Measurements from ENCODE around the gene C17orf113.

C17orf113 gene

DNA sequence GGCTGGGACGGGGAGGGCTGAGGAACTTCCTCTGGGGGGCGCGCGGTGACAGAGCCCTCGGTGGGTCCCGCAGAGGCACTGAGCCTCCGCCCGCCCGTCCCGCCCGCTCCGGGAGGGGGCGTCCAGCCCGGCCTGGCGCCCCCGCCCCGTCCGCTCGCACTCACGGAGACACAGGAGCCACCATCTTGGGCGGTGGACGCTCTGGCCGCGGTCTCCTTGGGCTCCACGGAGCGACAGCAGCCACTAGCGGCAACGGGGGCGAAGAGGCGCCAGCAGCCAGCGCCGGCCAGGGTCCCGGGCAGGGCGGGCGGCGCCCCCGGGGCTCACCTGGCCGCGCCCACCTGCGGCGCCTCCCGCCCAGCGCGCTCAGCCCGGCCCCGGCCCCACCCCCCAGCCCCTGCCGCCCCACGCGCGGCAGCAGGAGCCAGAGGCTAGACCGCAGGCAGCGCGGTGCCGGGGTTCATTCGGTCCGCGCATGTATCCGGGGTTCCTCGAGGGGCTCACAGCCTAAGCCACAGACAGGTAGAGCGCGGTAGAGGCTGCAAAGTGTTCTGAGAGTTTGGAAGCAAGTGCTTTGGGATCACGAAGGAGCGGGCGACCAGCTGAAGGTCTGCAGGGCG lies at the start of gene C17orf113:
TSS of gene C17orf113 (minus strand) at position 209 of the 620 bp plus-strand sequence. CDS start 7,225 bp downstream, outside the sequence.
- DNase-seq, result no peak

DNA sequence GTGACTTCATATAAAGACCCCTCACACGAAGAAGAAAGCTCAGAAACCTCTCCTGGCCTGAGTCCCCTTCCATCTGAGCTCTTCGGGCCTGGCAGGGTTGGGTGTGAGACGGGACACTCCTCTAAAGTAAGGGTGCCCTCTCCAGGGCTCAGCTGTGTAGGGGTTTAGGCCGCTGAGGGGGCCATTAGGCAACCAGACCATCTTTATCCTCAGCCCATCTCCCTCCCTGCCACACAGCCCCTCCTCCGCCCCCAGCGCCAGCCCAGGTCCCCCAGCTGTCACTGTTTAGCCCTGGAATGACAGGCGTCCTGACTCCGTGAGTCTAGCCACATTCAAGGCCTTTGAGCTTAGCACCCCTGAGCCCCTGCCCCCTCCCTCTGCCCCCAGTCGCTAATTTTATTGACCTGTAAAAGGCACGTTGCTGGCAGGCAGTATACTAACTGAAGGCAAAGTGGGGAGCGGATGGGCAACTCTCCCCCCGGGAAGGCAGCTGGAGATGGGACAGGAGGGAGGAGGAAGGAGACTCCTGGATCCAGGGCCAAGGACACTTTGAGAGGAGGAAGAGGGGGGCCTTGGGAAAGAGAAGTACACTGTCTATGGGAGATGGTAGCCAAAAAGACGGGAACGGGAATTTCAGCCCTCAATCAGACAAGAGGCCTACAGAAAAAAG lies 48.5 kb upstream of the C17orf113 start:
- no peak for DNase-seq

GRCh38 chr17:42097691-42098631 lies 47.6 kb upstream of the C17orf113 start, which contains the start of gene ZNF385C:
ZNF385C (minus strand) TSS chr17:42098473; CDS start chr17:42063056, 35,417 bp downstream.
- DNase-seq, result no peak

- DNase-seq, result no peak
Observed at GRCh38 chr17:42096360-42097111, 46.1 kb upstream of the C17orf113 start.

DNA sequence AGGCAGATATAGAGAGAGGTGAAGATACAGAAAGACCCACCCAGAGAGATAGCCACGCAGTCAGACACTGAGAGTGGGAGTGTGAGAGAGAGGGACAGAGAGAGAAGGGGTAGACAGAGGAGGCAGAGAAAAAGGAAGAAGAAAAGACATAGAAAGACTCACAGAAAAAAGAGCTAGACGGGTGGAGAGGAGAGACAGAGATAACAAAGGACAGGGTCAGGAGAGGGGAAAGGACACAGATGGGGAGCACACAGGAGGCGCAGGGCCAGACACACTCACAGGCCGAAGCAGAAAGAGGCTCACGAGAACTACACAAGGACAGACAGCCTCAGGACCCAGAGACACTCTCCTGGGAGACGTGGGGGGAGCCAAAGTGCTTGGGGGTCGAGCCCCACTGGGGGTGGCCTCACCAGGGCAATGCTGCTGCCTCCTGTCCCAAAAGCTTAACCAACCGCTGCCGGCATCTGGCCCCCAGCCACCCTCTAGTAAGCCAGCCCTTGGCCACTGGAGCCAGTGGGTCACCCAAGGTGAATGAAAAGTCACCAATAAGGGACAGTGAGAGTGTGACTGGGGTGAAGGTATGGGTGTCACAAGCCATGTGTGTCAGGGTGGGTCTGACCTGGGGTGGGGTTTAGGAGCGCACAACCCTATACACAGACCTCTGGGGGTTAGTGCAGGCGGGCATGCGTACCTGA lies 44.1 kb upstream of the C17orf113 start:
- DNase-seq, result no peak

- DNase-seq, result no peak
Observed at GRCh38 chr17:42092939-42093338, 42.5 kb upstream of the C17orf113 start.

DNA sequence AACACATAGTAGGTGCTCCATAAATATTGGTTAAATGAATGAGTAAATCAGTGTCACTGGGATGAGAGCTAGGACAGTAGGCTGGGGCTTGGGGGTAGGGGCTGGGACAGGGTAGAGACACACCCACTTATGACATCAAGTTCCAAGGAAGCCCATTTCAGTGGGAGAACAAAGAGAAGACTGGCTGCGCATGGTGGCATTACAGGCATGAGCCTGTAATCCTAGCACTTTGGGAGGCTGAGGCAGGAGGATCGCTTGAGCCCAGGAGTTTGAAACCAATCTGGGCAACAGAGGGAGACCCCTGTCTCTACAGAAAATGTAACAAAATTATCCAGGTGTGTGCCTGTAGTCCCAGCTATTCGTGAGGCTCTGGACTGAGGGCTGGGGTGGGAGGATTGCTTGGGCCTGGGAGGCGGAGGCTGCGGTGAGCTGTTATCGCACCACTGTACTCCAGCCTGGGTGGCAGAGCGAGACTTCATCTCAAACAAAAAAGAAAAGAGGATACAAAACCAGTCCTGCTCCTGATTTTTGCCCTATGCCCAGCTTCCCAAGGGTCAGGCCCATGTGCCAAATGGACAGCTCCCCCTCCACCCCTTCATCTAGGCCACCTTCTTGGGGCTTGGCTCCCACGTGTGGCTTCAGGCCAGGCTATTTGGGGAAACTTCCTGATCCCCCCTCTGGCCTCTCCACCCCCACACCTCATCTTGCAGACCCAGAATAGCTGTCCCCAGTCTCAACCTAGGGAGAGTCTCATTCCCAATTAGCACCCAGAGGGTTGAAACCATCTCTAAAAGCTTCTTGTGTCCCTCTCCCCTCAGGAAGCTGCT lies 40.8 kb upstream of the C17orf113 start:
- no peak for DNase-seq

DNA sequence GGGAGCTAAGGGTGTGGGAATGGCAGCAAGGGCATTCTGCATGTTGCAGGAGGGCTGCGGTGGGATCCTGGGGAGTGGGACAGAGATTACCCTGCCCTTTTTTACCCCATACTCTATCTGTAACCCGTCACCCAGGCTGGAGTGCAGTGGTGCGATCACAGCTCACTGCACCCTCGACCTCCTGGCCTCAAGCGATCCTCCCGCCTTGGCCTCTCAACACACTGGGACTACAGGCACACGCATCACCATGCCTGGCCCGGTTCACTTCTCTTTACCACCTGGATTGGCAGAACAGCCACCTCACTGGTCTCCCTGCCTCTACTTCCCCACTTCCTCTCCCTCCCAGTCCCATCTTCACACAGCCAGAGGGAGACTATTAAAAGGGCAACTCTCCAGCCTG lies 38.3 kb upstream of the C17orf113 start:
- no peak for DNase-seq

GRCh38 chr17:42087736-42088705 lies 37.6 kb upstream of the C17orf113 start:
- DNase-seq, result no peak

DNA sequence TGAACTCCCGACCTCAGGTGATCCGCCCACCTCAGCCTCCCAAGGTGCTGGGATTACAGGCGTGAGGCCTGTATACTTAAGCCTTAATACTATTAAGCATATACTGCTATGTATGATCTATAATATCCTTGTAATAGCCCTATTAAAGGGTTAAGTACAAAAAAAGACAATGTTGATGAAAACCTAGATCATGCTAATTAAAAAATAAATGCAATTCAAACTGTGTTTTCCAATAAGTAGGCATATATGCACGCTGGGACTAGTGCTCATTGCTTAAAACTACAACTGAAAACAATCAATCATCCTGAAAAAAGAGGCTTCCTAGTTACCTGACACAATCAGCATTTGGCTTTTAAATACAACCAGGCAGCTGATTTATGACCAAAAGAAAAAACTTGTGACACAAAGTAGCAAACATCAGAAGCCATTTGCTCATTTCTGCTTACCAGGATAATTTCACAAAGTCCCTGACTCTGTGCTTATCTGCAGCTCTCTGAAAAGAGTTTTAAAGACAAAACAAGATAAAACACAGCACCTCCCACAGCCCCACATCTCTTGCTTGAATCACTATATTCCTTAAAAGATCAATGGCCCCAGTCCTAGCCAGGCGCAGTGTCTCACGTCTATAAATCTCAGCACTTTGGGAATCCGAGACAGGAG lies 36.8 kb upstream of the C17orf113 start:
- no peak for DNase-seq

DNA sequence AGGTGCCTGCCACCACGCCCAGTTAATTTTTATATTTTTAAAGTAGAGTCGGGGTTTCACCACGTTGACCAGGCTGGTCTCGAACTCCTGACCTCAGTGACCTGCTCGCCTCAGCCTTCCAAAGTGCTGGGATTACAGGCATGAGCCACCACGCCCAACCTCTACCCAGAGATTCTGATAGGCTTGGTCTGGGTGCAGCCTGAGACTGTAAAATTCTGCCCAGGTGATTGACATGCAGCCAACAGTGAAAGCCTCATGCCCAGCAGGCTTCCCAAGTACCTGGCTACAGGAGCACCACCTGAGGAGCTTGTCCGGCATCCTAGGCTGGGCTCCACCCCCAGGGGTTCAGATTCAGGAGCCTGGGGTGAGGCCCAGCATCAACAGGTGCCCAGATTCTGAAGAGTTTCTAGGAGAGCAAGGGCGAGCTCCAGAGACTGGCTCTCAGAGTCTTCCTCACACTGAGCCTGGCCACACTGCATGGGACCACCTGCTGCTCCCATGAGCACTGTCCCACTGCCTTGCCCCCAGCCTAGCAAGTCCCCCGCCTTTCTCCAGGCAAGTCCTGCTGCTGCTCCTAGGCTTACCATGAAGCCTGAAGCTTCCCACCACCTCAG lies 31.2 kb upstream of the C17orf113 start:
- no peak for DNase-seq

DNA sequence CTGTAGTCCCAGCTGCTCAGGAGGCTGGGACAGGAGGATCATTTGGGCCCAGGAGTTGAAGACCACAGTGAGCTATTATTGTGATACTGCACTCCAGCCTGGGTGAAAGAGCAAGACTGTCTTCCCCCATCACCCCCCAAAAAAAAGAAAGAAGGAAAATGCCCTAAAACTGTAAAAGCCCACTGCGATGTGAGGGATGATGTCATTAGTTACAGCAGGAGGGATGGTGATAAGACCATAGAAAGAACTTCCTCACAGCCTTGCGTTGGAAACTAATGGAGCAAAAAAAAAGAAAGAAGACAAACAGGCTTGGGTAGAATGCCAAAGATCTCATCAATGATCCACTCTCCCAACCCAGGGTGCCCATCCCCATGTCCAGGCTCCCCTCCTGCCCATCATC lies 29.1 kb upstream of the C17orf113 start:
- no peak for DNase-seq

DNA sequence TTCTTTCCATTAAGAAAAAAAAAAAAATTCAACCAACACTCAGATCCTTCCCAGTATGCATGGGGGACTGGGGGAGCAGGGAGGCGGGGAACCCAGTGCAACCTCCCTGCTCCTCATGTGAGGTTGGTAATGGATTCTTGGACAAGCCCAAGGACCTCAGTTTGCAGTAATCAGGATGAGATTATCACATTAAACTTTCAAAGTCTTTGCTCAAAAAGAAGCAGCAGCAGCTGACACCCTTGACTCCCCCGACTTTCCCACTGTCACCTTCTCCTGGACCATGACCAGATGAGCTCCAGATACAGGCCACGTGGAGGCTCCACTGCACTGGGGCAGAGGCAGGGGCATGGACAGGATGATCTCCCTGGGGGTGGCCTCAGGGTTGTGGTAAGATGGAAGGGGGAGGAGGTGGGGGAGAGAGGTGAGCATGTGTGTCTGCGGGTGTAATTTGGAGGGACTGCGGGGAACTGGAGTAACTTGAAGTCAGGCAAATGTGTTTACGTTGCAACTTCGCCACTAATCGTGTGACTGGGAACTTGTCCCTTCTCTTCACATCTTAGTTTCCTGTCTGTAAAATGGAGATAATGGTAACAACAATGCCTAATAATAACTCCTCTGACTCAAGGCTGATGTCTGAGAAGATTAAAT lies 28.1 kb upstream of the C17orf113 start:
- DNase-seq, result no peak

DNA sequence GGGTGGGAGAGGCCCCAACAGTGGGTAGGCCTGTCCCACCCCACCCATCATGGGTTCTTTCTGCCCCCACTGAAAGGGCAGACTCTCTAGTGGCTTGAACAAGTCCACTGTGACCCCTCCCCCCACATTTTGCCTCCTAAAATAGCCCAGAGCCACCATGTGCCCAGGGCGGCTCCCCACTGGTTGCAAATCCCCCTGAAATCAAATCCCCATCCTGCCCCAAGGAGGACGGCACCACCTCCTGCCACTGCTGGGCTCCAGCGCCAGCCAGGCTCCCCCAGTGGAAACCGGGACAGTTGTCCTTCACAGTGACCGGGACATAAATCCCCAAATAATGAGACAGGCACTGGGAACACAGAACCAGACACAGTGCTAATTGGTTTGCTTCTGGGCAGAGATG lies 27.4 kb upstream of the C17orf113 start:
- no peak for DNase-seq

DNA sequence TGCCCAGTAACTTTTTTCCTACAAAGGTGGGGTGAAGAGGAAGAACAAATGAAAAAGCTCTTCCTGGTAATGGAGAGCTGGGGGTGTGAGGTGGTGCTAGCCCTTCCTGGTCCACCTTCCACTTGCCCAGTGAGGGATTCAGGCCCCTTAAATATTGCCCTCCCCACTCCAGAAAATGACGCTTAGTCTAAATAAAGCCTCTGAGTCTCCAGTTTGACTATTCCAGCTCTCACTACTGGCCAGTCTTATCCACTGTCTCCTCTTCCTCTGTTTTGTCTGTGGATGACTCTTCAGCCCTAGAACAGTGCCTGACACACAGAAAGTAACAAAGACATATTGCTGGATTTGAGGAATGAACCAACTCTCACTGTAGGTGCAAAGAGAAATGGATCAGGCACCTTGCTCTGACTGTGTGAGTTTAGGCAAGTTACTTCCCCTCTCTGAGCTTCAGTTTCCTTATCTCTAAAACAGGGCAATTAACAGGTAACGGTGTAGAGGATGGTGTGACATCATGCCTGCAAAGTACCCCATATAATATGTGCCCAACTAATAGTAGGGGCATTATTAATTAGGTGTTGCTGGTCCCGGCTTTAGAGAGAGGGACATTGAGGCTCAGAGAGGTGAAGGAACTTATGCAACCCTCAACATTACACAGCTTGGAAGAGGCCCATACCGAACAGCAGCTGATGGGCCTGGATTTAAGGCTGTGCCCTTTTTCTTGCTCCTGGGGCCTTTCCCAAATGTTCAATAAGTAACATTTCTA lies 26.6 kb upstream of the C17orf113 start:
- no peak for DNase-seq

DNA sequence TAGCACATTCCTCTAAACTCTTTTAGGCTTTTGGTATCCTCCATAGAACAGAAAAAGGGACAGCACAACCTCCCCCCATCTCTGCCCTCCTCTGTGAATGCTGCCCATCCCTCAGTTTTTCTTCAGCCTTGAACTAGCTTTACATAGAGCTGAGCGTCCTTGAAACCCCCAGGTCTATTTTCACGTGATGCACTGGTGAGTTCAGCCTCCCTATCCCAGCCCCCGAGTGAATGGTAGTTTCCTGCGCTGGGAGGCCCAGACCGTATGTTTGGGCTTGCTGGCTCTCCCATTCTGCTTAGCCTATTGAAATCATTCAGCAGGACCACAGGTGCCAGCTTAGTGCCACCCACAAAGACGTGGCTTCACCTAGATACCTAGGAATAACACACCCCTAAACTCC lies 25.4 kb upstream of the C17orf113 start:
- no peak for DNase-seq

- DNase-seq, result no peak
Observed at GRCh38 chr17:42072323-42073187, 22.2 kb upstream of the C17orf113 start.
